Activated gamma-delta T cell treated with anti-CD3 and anti-CD28 coated beads, Interleukin-2, amount 50 U/mL, for 16 hours (primary cell): ENCODE data around the gene CDK2.
"Not testable (repeated sequence)": the region's sequence is repeated elsewhere in the genome, so short reads cannot be mapped to it uniquely, and the experiment has no call there.

Source experiments
- DNase-seq: peaks from one replicate; pipeline ENCODE4 v3.0.0-alpha.2; 2020; ENCODE audit warnings: low read depth

CDK2 gene

DNA sequence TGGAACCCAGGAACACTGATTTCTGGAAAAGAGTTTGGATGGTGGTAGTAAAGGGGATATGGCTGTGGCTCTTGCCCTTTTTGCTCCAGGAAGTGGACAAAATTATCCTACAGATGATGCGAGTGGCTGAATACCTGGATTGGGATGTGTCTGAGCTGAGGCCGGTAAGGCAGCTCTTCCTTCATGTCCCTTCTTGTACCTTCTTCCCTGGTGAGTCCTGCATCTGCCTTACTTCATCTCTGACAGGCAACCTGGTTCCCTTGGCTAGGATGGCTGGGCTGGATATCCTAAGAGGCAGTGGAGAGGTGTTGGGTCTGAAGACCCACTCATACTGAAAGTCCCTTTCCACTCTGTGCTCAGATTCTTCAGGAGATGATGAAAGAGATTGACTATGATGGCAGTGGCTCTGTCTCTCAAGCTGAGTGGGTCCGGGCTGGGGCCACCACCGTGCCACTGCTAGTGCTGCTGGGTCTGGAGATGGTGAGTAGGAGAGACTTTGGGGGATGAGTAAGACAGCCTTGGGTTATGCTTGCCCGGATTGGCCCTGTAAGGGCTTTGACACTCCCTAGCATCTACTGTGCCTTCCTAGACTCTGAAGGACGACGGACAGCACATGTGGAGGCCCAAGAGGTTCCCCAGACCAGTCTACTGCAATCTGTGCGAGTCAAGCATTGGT, 27.7 kb upstream of the CDK2 start:
- no peak for DNase-seq

DNA sequence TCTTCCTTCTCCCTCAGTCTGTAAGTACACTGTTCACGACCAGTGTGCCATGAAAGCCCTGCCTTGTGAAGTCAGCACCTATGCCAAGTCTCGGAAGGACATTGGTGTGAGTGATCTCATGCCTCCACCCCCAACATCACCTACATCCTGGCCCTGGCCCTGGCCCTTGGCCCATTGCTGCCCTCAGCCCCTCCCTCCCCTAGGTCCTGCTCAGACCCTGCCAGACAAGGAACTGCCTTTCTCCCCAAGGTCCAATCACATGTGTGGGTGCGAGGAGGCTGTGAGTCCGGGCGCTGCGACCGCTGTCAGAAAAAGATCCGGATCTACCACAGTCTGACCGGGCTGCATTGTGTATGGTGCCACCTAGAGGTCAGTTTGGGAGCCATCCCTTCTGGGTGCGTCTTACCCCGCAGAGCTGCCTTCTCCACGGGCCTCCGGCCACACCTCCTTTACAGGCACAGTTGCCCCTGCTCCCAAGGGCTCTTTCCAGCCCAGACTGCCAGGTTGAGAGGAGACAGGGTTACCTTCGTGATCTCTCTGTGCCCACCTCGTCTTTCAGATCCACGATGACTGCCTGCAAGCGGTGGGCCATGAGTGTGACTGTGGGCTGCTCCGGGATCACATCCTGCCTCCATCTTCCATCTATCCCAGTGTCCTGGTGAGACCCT, 26.4 kb upstream of the CDK2 start:
- peak; percentile 79 for DNase-seq

DNA sequence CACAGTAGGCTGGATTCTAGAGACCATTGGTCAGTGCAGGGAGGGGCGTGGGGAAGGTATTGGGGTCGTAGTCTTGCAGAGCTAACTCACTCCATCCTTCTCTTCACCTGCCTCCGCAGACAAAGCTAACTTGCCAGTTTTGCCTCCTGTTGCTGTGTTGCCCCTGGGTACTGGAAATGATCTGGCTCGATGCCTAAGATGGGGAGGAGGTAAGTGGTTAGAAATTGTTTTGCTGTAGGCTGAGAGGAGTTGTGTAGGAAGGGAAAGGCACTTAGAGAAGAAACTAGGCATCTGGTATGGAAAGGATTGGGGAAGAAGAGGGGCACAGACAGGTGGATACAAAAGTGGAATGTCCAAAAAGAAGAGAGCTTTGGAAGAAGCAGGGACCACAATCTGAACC, 24.6 kb upstream of the CDK2 start:
- DNase-seq = no peak

DNA sequence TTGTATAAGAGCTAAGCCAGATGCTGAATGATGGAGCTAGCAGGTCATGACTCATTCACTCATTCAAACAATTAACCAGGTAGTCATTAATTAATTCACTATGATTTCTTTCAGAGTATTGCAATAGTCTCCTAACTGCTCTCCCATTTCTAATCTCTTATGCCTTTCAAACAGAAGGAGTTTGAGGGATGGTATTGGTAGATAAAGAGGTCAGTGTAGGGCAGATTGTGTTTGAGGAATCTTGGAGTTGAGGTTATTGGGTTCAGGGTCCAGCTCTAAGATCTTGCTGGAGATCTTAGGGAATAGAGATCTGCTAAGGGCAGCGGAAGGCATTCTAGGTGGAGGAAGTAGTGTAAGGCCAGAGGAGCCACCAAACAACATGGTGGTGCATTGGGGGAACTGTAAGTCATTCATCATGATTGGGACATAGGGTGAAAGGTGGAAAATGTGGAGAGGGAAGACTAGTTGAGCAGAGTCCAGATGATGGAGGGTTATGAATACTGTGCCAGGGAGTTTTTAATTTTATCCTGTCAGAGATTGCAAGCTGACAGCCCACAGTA, 24.0 kb upstream of the CDK2 start:
- no peak for DNase-seq

DNA sequence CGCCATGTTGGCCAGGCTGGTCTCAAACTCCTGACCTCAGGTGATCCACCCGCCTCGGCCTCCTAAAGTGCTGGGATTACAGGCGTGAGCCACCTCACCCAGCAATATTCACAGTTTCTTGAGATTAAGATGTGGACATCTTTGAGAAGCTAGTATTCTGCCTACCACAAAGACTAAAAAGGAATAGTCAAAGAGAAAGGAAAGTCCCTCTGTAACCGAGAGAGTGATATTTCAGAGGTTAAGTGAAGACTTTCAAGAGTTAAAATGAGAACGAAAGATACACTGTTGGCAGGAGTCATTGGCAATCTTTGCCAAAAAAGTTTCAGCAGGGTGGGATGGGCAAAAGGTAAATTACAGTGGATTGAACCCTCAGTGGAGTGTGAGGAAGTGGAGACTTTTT, 20.1 kb upstream of the CDK2 start:
- DNase-seq = no peak

DNA sequence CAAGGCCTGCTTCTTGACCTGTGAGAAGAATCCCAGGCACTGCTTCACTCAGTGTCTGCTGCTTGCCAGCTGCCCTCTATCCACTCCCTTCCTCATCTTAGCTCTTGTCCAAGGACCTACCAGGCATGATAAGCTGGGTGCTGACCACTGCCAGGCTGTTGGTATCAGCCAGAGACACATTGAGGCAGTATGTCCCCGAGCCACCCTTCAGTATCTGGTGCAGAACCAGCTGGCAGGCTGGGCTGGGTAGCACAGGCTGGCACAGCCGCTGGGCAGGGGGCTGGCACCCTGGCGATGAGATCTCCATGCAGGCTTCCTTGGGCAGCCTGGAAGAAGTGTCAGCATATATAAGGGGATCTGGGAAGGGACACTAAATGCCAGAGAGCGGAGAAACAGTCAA, 11.3 kb upstream of the CDK2 start:
- DNase-seq = no peak

DNA sequence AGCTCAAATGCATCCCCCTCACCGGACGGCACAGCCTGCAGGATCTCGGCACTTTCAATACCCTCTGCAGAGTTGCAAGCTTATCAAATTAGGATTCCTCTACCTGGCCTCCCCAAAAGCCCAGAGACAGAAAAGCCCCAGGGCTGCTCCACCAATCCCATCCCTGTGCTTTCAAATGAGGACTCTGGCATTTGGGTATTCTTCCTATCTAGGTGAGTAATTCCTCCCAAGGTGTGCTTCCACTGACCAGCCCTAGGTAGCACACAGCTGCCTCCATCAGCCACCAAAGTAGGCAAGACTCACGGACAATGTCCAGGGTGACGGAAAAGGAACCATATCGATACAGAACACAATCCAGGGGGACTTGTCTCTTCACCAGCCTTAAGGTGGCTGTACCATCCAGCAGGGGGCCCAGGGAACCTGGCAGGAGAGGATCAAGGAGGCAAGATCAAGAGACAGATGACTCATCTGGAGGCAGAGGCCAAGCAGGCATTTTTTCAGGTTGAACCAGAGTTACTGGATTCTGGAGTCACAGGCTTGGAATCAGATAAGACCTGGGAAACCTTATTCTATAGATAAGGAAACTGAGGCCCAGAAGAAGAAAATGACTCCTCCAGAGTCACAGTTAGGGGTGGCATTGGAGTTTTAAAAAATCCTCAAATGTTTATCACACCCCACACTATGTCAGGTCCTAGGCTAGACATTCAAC, 10.7 kb upstream of the CDK2 start:
- DNase-seq = no peak

DNA sequence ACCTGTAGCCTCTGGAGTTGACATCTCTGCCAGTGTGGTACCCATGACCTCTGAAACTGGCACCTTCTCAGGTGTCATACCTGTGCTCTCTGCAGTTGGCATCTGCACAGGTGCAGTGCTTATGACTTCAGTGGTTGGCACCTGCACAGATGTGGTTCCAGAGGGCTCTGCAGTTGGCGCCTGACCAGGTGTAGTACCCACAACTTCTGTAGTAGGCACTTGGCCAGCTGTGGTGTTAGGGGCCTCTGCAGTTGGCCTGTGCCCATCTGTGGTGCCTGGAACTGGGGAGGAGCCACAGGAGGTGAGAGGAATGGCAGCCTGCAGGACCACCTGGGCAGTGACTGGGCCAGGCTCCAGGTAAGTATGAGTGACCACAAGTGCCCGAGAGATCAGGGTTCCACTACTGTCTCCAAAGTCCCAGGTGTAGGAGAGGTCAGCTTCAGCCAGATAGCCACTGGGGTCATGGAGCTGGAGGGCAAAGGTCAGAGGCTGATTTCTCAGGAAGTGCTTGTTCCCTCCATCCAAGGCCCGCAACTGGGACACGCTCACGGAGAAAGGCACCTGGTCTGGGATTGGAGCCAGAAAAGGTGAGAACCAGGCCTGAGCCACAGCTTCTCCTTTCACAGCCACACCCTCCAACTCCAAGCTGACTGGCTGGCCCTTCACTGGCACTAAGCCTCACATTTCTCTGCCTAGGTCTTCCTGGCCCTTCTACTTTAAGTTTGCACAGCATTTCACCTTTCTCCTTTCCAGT, 9.3 kb upstream of the CDK2 start:
- no peak for DNase-seq

DNA sequence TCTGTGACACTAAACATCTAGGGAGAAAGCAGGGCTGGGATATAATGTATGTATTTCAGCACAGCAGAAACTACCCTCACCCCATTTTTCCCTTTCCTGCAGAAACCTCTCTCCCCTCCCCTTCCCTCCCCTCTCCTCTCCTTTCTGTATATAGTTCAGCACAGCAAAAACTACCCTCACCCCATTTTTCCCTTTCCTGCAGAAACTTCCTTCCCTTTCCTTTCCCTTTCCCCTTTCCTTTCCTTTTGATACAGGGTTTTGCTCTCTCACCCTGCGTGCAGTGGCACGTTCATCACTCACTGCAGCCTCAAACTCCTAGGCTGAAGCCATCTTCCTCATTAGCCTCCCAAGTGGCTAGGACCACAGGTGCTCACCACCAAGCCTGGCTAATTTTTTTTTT, 2.9 kb upstream of the CDK2 start:
- no peak for DNase-seq

DNA sequence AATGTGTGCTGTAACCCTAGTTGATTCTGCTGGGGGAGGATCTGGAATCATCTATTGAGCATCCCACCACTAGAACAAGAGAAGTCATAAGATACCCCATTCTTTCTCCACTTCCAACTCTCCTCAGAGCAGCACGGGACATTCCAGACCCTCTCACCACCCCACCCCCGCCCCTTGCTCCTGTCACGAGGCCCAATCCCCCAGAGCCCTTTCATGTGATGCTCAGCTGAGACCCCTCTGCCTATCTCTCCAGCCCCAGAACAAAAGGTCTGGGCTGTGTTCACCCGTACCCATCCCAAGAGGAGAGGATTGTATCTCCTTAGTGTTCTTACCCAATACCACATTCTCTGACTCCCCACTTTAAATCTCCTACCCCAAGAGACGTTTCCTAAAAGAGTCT, 1.4 kb upstream of the CDK2 start:
- DNase-seq = no peak

DNA sequence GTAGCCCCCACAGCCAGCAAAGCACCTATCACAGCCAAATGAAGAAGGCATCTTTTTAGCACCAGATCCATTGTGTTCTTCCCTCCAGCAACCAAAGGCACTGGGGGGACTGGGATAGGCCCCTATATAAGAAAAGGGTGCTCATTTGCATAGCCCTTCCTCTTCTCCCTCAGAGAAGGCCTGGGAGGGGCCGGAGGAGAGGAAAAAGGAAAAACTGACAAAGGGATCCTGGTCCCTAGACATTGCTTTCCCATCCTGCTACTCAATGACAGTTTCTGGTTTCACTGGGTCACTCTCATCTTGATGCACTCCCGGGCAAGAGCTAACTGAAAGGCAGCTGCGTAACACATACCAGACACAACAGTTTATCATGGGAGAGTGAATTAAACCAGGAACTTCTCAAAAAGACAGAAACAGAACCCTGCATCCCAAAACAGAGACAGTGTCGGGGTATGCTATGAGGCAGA, 656 bp upstream of the CDK2 start, which contains the start of gene PMEL:
Gene PMEL, minus strand, starts transcription at position 102 of the 467 bp plus-strand sequence. Its CDS starts 31 bp downstream, at position 71.
- DNase-seq = no peak

DNA sequence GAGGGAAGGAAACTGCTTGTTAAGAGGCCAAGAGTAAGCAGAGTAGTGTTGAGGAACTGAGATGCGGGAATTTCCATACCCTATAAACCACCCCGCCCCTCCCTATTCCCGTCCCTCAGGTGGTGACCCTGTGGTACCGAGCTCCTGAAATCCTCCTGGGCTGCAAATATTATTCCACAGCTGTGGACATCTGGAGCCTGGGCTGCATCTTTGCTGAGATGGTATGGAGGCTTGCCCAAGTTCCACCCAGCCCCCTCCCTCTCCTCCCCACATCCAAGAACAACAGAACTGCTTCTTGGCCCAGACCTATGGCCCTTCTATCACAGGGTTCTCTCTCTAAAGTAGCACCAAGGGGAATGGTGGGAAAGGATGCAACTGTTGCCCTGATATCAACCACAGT, 2.7 kb downstream of the CDK2 start:
- DNase-seq = no peak

DNA sequence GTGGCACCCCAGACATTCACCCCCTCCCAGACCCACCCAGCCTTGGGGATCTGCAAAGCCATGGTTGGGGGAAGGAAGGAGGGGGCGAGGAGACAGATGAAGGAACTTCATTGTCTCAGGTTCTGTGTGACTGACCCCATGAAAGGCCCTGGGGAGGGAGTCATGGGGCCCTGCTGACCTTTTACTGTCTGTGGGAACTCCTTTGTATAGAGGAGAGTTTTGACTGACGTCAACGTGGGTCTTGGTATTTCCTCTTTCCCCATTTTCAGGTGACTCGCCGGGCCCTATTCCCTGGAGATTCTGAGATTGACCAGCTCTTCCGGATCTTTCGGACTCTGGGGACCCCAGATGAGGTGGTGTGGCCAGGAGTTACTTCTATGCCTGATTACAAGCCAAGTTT, 4.1 kb downstream of the CDK2 start:
- no peak for DNase-seq

DNA sequence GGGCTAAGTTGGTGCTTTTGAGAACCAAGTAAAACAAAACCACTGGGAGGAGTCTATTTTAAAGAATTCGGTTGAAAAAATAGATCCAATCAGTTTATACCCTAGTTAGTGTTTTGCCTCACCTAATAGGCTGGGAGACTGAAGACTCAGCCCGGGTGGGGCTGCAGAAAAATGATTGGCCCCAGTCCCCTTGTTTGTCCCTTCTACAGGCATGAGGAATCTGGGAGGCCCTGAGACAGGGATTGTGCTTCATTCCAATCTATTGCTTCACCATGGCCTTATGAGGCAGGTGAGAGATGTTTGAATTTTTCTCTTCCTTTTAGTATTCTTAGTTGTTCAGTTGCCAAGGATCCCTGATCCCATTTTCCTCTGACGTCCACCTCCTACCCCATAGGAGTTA, 5.4 kb downstream of the CDK2 start:
- DNase-seq = no peak

DNA sequence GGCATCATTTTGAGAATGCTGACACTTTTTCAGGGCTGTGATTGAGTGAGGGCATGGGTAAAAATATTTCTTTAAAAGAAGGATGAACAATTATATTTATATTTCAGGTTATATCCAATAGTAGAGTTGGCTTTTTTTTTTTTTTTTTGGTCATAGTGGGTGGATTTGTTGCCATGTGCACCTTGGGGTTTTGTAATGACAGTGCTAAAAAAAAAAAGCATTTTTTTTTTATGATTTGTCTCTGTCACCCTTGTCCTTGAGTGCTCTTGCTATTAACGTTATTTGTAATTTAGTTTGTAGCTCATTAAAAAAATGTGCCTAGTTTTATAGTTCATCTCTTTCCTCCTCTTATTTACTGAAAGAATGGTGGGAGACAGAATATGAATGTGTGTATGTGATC, 5.8 kb downstream of the CDK2 start:
- no peak for DNase-seq

DNA sequence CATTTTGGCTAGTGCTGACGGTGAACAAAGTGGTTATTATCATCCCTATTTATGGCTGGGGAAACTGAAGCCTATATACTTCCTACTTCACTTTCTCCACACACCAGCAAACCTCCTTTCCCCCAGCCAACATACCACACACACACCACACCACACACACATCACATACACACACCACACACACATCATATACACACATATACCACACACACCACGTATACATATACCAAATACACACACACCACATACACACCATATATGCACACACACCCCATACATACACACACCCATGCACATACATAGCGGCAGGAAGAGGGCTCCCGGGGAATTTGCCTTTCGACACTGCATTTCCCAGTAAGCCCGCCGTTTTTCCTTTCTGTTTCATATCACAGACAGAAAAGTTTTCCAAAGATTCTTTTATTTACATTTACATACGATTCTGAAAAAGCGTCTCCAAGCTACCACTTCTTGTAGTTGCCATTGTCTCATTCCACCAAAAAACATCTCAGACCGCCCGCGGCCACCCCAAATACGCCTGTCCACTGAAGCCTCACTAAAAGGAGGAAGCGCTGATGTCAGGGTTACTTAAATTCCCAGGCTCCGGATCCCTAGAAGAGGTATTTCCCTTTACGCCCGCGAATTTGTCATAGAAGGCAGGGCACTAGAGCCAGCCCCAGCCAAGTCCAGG, 6.4 kb downstream of the CDK2 start:
- DNase-seq = no peak

DNA sequence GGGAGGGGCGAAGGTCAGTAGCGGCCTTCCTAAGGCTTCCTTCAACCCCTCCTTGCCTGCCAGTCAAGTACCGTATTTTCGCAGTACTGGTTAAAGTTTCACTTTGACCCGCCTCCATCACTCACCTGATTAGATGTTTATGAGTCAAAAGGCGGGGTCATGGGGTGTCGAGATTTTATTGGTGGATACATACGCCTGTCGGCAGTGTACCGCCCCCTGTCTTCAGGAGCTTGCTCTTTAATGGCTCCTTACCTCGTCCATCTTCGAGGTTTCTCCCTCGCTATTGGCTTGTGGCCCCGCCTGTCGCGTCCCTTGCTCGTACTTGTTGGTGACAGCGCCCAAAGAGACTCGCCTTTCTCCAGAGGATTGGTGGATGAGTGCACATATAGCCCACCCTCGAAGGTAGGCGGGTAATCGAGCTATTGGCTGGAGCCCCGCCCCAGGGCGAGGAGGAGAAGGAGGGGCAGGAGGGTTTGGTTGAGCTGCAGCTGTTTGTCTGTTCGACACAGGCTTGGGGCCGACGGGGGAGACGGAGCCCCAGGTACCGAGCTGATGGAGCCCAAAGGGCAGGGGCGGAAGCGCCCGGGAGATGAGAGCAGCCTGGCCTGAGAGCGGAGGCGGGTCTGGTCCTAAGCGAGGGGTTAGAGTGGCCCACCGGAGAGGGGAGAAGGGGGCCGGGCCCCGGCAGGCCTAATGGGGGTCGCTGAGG, 7.1 kb downstream of the CDK2 start, which contains the start of gene RAB5B:
Gene RAB5B, plus strand, starts transcription at position 480 of the 709 bp plus-strand sequence. CDS start 12,883 bp downstream, outside the sequence.
- DNase-seq = peak; percentile 97

DNA sequence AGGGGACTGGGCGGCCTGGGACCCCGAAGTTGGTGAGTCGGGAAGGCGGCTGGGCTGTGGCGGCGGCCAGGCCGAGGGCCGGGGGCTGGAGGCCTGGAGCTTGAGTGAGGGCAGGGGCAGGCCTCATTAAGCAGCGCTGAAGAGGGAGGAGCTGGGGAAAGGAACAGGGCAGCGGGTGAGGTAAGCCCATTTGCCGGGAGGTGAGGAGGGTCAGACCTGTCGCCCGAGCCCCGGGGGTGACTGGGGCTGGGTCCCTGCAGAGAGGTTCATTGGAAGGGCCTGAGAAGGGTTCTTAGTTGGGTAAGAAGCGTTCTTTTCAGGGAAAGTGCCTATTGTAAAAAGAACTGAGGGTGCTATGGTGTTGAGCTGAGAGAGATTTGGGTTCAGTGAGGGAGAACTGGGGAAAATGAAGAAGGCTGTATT, 7.7 kb downstream of the CDK2 start:
- no peak for DNase-seq

DNA sequence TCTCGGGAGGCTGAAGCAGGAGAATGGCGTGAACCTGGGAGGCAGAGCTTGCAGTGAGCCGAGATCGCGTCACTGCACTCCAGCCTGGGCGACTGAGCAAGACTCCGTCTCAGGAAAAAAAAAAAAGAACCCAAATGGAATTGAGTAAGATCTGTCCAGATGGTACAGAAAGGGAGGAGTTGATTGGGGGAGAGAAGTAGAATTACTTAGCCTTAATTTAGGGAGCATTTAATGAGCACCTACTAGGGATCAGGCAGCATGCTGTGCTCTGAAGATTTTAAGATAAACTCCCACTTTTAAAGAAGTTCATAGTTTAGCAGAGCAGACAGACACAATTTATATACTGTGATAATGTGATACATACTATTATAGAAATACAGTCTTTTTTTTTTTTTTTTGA, 11.8 kb downstream of the CDK2 start:
- DNase-seq = no peak

DNA sequence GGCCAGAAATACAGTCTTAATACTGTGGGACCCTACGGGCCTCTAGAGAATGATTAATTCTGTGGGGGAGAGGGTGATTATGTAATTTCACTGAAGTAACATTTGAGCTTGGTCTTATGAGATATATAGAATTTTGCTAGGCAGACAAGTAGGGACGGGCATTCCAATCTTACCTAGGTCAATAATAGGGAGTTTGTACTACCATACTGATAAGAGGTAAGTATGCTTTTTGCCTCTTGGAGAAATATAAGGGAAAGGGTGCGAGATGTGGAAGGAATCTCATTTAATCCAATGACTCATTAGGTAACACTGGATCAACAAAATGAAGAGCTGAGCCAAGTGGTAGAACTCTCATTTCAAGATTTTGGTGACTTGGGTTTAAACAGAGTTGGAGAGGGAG, 12.4 kb downstream of the CDK2 start:
- no peak for DNase-seq

DNA sequence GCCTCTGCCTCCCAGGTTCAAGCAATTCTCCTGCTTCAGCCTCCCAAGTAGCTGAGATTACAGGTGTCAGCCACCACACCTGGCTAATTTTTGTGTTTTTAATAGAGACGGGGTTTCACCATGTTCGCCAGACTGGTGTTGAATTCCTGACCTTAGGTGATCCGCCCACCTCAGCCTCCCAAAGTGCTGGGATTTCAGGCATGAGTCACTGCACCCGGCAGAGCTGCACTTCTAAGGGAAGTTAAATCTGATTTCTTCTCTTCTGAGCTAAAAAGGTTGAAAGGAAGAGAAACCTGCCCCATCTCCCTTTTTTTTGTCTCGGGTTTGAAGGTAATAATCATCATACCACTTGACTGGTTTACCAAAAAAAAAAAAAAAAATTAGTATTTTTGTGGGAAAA, 15.3 kb downstream of the CDK2 start:
- DNase-seq = not testable (repeated sequence)
